Iris pigment epithelial cell (primary cell): Measurements from ENCODE around the gene RETREG2.

Source experiments
- DNase-seq: peaks from one replicate; pipeline ENCODE4 v3.0.0-alpha.2; 2011; ENCODE audit warnings: low read depth

Gene RETREG2, protein sequence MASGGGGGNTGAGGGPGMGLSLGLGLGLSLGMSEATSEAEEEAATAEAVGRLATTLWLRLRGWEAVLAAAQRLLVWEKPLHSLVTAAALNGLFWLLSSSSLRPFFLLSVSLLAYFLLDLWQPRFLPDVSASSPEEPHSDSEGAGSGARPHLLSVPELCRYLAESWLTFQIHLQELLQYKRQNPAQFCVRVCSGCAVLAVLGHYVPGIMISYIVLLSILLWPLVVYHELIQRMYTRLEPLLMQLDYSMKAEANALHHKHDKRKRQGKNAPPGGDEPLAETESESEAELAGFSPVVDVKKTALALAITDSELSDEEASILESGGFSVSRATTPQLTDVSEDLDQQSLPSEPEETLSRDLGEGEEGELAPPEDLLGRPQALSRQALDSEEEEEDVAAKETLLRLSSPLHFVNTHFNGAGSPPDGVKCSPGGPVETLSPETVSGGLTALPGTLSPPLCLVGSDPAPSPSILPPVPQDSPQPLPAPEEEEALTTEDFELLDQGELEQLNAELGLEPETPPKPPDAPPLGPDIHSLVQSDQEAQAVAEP

DNA sequence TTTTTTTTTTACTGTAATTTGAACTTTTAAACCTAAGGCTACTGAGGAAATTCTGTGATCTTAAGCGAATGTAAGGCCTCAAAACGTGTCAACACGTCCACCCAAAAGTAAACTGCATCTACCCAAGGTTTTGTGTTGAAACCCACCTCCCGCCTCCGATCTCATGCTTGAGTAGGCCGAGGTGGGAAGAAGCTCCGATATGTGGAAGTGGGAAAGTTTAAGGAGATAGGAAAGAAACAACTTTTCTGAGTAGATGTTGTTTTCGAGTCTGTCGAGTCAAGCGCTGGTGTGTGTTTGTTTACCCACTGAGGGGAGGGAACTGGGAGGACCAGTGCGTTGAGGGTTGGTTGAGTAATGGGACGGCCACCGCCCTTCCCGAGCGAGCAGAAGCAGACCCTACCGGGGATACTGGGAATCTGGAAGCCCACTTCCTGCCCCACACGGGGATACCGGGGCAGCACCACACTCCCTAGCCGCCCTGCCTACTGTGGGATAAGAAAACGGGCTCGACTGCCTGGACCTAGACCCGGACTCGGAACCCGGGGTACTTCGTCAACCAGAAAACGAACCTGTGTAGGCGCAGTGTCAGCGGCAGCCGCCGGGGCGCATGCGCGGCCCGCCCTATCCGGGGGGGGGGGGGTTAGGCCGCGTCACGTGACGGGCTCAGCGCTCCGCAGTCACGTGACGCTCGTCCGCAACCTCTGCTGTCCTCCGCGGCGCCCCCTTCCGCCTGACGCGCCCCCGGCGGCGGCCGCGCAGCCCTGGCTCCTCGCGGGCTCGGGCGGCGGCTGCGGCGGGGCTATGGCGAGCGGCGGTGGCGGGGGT, at the start of gene RETREG2:
RETREG2 (plus strand) TSS at position 724 of the 825 bp plus-strand sequence; CDS start at position 802, 78 bp downstream.
- DNase-seq: peak; percentile 88

DNA sequence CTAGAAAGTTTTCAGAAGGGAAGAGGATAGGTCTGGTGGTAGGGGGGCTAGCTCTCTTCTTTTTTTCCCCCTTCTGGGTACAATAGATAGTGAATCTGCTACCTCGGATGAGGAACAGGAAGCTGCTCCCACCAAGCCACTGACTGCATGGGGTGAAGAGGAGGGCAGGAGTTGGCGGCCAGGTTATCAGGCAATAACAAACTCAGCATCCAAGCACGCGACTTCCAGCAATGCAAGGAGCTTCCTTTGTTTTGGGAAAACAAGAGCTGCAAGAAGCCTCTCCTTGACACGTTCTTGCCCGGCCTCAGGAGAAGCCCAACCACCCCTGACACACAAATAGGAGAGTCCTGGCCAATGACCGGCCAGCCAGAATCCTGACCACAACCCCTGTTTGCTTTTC, 49.7 kb upstream of the RETREG2 start:
- no peak for DNase-seq

DNA sequence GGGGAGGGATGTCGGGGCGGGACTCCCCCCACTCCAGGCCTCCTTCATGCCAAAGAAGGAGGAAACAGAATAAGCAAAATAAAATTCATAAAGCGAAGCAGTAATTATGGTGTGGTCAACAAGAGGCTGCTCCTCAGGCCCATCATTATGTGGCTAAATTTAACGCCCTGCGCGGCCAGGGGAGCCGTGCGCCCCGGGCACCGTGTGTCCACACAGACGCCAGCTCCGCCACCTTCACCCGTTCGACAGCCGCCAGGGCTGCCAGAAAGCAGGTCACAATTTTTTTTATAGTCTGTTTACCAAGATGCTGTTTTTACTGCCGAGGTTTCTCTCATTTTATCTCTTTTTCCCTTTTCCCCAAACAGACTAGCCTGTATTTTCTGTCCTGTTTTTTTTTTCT, 48.5 kb upstream of the RETREG2 start:
- DNase-seq: no peak

DNA sequence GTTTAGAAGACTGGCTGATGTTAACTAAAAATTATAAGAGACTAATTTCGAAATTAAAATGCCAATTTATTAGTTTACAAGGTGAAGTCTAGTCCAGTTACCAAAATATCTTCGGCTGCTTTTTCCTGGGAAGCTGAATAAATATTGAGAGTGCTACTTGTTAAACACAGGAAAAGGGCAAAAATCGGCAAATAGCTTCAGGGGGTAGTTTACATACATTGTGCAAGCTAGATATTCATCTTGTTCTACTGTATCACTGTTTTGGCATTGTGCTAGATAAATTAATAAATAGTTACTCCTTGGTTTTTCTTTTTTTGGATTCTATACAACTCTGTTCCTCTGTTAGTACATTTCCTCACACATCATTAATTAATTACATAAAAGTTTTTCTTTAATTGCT, 46.7 kb upstream of the RETREG2 start:
- no peak for DNase-seq

DNA sequence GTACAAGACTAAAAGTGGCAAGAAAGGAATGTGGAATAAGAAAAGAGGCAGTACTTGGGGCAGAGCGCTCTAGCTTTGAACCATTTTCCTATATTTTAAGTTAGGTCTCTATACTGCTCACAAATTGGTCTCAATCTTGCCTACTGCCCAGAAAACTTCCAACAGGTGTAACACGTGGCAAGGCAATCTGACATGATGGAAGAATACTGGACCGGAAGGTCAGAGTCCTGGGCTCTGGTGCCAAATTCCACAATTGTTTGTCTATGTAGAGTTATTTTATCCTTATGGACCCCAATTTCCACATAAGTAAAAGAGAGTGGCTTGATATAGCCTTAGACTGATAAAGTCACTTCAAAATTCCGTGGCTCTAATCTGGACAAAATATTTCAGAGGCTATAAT, 46.3 kb upstream of the RETREG2 start:
- no peak for DNase-seq

DNA sequence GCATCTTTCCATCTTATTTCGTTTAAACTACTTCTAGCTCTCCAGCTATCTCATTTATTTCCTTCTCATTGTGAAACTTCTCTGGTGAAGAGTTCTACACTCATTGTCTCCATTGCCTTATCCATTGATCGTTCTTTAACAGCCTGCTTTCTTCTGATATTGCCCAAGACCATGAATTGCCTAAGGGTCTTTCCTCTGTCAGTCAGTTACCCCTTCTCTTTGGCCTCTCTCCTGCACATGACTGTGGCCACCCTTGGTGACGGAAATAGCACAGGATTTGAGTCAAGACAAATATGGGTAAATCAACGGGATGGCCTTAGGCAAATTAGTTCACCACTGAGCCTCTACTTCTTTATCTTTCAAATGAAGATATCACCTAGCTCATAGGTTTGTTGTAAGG, 44.1 kb upstream of the RETREG2 start:
- DNase-seq: no peak

DNA sequence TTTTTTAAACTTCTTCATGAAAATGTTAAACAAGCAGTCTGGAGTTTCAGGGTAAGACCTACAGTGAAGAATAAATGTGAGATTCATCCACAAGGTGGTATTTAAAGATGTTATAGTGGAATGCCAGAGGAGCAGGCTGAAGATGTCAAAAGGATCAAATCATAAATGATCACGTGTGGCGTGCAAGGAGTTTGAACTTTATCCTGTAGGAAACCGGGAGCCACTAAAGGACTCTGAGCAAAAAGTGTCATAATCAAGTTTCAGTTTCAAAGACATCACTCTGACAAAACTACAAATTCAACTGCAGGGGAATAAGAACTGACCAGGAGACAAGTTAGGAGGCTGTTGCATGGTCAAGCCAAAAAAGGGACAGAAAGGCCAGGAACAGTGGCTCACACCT, 37.4 kb upstream of the RETREG2 start:
- DNase-seq: no peak

DNA sequence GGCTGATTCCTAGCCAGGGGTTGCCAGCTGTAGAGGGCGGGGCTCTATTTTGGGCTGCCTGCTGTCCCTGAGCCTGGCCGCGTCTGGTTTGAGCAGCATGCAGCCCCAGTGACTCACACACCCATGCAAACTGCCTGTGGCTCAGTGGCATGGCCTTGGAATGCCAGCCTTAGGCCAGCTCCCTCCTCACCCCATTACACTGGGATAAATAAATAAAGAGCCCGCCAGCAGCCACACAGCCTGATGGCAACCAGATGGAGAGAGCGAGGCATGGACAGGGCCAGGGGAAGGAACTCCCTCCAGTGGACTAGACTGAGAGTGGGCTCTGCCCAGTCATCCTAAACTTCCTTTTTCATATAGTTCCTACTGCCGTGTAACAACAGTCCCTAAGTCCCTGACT, 35.7 kb upstream of the RETREG2 start:
- DNase-seq: peak; percentile 34

DNA sequence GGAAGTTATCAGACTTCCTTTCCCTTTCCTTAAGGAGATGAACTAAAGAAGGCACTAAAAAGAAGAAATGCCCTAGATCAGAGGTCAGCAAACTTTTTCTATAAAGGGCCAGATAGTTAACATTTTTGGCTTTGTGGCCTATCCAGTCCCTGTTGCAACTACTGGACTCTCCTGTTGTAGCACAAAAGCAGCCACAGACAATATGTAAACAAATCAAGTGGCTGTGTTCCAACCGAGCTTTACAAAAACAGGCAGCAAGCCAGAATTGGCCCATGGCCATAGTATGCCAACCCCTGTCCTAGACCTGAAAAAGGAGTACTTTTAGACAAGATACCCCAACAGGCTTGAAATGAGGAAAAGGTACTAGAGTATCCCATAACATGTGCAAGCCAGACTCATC, 28.4 kb upstream of the RETREG2 start:
- DNase-seq: peak; percentile 31

DNA sequence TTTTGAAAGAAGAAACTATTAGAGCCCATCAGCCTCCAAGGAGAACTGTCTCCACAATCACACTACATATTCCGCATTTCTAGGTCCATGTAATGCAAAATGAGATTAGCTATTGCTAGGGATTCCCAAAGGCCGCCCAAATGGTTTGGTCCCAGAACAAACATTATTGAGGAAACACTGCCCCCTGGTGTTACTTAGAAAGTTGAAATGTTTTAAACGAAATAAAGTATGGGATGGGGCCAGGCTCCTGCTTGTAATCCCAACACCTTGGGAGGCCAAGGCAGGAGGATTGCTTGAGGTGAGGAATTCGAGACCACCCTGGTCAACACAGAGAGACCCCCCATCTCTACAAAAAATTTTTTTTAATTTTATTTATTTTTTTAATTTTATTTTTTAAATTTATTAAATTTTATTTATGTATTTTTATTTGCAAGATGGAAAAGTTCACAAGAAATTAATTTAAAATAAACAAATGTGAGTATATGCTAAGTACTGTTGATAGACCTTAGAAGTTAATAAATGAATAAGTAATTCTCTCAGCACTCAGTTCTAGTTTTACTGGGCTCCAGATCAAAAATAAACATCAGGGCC, 22.9 kb upstream of the RETREG2 start:
- peak; percentile 54 for DNase-seq

DNA sequence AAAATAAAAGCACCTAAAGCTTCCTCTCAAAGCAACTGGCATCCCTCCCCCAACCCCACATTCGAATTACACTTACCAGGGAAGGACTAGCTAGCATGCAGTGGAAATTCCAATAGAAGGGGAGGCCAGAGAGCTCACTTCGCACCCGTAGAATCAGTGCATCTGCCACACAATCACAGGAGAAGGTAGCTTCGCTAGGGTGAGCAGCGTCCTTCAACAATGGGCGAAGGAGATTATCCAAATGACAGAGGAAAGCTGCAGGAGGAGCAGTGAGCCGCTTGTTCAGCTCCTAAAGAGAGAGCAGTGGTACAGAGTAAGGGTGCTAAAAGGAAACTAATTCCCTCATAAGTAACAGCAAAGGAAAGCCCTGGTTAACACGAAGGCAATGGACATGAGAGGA, 20.7 kb upstream of the RETREG2 start:
- DNase-seq: no peak

DNA sequence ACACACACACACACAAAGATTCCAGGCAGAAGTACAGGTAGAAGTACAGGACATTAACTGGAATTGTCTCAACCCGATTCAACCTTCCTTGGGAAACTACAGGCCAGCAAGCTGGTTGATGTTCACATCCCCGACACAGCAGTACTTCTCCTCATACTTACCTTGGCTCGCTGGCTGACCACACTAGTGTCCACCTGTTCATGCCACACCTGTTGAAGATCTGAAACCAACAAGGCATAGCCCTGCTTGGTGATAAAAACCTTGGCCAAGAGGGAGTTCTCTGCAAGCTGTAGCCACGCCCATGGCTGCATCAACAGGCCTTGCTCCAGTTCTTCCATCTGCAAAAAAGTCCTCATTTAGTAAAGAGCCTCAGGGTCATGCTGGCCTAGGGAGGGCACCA, 20.1 kb upstream of the RETREG2 start:
- no peak for DNase-seq

DNA sequence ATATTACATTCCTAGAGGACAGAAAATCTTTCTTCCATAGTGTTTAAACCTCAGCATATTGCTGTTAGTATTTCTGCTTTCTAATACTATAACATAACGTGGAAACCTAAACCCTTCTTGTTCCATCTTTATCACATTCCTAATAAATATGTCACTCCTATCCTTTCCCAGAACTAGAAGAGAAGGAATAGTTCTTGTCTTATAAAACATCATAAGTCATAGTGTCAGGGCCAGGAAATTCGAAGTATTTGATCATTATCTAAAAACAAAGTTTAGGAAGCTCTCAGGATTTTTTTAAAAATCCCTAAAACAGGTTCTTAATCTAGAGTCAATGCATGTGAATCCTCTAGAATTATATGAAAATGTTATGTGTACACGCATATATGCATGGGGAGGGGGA, 19.5 kb upstream of the RETREG2 start:
- no peak for DNase-seq

DNA sequence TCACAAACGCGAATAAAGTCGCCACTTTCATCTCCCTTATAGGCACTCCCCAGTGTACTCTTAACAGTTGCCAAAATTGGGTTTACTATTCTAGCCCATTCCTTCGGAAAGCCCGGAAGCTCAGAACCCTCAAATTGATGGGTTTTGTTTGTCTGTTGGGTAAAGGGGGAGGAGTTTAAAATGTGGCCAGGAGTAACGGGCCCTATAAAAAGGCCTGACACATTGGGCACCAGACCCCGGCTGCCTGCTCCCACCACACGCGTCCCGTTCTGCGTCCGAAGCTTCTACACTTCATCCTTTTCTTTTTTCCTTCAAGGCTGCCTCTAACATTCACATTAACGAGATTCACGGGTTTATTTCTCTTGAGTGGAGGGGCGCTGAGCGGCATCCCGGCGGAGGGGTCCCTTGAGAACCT, 18.3 kb upstream of the RETREG2 start:
- DNase-seq: no peak

DNA sequence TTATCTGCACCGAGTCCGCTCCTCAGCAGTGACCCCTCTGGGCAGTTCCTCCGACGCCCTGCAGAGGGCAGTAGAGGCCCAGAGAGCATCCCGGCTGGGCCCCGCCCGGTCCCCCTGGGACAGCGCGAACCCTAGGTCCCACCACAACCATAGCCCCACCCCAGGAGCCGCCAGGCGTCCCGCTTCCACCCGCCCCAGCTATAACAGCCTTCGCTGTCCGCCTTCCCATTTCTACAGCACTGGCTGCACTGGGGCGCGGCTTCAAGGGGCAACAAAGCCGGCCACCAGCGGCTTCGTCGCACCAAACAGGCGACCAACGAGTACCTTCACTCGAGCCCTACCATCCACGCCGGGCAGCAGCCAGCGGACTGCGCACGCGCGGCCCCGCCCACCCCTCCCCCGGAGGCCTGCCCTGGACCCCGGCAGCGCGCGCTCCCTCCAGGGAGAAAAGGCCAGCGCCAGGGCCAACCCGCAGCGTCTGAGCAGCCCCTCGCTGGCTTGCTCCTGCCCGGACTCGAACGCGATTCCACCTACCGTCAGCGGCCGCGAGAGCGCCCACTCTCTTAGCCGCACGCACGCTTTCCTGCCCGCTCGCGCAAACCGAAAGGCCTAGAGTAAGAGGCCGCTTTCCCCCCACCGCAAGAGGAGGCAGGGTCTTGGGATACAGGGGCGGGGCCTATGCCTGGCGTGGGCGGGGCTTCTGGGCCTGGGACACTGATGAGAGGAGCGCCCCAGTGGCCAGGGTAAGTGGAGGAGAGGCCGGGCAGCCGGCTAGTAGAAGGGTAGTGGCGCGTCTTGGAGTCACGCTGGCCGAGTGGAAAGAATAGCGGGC, 17.7 kb upstream of the RETREG2 start, which contains the start of gene NHEJ1:
NHEJ1 (minus strand) TSS at position 630 of the 832 bp plus-strand sequence. CDS start 2,453 bp downstream, outside the sequence.
- DNase-seq: peak; percentile 93

DNA sequence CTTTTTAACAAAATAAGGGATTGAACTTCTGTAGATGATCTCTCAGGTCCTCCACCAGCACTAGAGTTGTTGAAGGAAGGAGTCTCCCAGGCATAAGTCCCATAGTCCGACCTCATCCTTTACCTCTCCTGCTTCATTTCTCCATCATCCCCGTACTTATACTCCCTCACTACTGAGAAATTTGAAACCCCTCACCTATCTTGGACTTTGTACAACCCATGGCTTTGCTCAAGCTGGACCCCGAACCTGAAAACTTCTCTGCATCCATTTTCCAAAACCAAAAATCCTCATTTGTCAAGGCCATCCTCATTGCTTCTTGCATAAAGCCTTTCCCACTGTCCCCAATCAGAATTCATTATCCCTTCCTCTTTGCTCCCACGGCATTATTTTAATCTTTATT, 17.0 kb upstream of the RETREG2 start:
- no peak for DNase-seq

DNA sequence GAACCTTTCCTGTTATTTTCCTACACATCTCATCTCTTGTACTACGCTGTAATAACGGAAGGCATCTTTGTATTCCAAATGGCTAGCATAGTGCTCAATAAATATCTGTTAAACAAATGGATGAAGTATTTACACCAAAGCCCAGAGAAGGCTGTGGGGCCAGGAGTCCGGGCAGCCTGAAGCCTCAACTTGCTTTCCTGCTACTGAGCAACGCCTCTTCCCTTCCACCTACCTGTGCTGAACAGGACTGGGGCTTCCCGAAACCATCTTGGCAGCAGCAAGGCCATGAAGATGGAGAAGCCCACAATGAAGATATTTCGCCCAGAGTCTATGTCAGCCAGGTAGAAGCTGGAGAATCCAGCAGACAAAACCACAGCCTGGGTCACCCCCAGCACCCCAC, 14.9 kb upstream of the RETREG2 start:
- DNase-seq: no peak

DNA sequence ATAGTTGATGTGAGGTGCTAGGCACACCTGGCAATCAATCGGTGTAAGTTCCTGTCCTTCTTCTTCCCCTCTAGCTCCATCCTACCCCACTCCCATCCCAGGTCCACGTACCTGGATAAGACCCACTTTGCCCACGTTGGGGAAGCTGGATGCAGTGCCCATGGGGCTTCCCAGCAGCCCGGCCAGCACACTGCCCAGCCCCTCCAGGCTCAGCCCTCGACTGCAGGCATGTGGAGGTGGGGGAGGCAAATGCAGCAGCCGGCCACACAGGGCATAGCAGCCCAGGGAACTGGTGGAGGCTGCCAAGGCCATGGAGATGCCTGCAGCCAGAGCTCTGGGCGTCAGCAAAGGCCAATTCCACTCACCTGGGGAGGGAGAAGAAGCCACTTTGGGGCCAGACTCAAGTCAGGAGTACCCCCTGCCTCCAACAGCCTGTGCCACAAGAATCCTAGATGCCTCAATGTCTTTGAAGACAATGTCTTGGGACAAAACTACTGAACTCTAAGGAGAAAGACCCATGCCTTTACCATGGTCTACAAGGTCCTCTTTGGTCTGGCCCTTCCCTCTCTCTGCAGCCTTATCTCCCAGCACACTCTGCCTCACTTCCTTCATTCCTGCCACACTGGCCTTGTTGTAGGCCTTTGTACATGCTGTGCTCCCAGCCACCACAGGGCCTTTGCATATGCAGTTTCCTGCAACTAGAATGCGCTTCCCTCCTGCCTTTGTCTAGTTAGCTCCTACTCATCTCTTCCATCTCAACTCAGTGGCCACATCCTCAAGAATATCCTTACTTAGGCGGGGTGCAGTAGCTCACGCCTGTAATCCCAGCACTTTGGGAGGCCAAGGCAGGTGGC, 12.8 kb upstream of the RETREG2 start:
- DNase-seq: no peak

DNA sequence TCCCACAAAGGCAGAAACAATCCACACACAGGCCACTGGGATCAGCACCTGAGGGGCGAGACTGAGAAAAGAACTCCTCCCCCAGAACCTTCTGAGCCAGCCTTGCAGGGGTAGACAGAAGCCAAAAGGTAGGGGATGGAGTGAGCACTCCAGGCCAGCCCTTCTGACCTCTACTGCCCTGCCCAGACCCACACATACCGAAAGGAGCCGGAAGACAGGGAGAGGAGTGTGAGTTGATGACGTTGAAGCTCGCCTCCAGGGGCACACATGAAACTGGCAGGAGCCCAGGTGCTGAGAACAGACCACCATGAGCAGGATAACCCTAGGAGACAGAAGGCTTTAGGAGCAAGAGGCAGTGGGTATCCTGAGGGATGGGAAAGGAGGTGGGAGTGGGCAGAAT, 10.1 kb upstream of the RETREG2 start:
- DNase-seq: no peak

DNA sequence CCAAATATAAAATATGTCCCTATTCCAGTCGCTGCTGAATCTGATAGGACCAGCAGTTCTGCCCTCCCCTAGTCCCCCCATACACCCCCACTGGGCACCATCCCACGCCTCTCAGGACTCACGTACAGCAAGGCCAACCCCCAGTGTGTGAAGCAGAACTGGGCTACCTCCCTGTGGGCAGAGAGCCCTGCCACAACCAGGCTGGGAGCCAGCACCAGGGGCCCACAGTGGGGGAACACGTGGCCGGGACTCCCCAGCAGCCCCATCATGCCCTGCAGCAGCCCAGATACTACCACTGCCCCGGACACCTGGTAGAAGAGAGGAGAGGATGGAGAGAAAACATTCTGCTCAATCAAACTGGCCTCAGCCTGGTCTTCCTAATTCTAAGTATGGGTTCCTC, 9.5 kb upstream of the RETREG2 start:
- DNase-seq: no peak

DNA sequence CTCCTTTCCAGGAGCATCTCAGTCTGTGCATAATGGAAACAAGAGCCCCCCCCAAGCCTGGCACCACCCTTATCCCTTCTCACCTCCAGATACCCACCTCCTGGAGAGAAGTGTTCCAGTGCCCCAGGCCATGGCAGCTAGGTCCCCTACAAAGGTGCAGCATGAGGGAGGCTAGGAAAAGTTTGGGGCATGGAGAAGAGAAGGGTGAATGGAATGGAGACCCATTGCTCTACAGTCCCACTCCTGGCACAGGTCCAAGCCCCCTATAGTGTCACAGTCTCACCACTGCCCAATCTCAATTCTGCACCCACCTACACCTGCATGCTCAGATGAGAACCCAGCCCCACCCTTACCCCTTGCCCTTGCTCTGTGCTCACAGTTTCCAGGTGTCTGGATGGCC, 9.1 kb upstream of the RETREG2 start:
- no peak for DNase-seq
